IMR-90 (cell line): ENCODE results near the gene LSM2. TPM values are rescaled to one million over a fixed set of nuclear protein-coding genes. Genes with fewer than 3 reads are reported as not detected.

Source experiments
- ATAC-seq: fragments of 200-7000 bp; cut with Tn5 transposase; 2 replicates; pipeline ENCODE4 v1.9.1; 2020; ENCODE audit warnings: low read depth, mild to moderate bottlenecking, moderate library complexity
- BruUV-seq: library from RNA; stranded (reverse); fragments of 400-500 nt; replicated peaks from 2 replicates; lab custom pipeline; 2021; lab: Mats Ljungman, UMichigan
- CTCF ChIA-PET: fragments of 300-600 bp; formaldehyde crosslinking; extraction: SDS; loops from one replicate; lab custom pipeline; 2021; ENCODE audit warnings: antibody characterized with exemption; lab: Yijun Ruan, JAX
- POLR2A ChIA-PET: fragments of 300-600 bp; sonication (Branson Sonifier 250); formaldehyde crosslinking; loops from one replicate; lab custom pipeline; 2022; ENCODE audit warnings: antibody characterized with exemption; ENCODE audit not compliant: unreplicated experiment; lab: Charles Lee
- DNase-seq: peaks from one replicate; pipeline ENCODE4 v3.0.0; 2013
- H2AFZ ChIP-seq: replicated peaks from 2 replicates; pipeline ENCODE3; 2013; ENCODE audit warnings: low read length, mild to moderate bottlenecking; ENCODE audit not compliant: poor library complexity
- H2AK5ac ChIP-seq: 2 replicates; pipeline ENCODE4 v1.6.1; 2013; ENCODE audit warnings: low read depth, low read length, inconsistent platforms
- H2AK9ac ChIP-seq: replicated peaks from 2 replicates; pipeline ENCODE3; 2013; ENCODE audit warnings: mild to moderate bottlenecking, low read depth, low read length, moderate library complexity; ENCODE audit not compliant: poor library complexity
- H2BK120ac ChIP-seq: 2 replicates; pipeline ENCODE4 v1.6.1; 2013; ENCODE audit warnings: low read depth, low read length, inconsistent platforms
- H2BK15ac ChIP-seq: 3 replicates; pipeline ENCODE4 v1.6.1; 2013; ENCODE audit warnings: low read depth, low read length, inconsistent platforms
- H2BK20ac ChIP-seq: 2 replicates; pipeline ENCODE4 v1.6.1; 2013; ENCODE audit warnings: low read depth, mild to moderate bottlenecking, inconsistent platforms, low read length, moderate library complexity
- H2BK5ac ChIP-seq: 2 replicates; pipeline ENCODE4 v1.6.1; 2013; ENCODE audit warnings: mild to moderate bottlenecking, low read depth, low read length, inconsistent platforms; ENCODE audit not compliant: poor library complexity, severe bottlenecking
- H3K14ac ChIP-seq: replicated peaks from 2 replicates; pipeline ENCODE4 v1.6.1; 2013; ENCODE audit warnings: low read depth, low read length, inconsistent platforms
- H3K18ac ChIP-seq: 2 replicates; pipeline ENCODE4 v1.6.1; 2013; ENCODE audit warnings: low read depth, low read length, control low read depth
- H3K23ac ChIP-seq: 2 replicates; pipeline ENCODE4 v1.6.1; 2013; ENCODE audit warnings: low read depth, low read length, inconsistent platforms
- H3K27ac ChIP-seq: 2 replicates; pipeline ENCODE4 v1.5.1; 2013; ENCODE audit warnings: mild to moderate bottlenecking, control low read depth, low read length; ENCODE audit not compliant: insufficient read depth
- H3K27me3 ChIP-seq: 2 replicates; pipeline ENCODE4 v1.6.1; 2013; ENCODE audit warnings: low read length; ENCODE audit not compliant: control insufficient read depth, insufficient read depth
- H3K36me3 ChIP-seq: 2 replicates; pipeline ENCODE4 v1.6.1; 2013; ENCODE audit warnings: low read length, mixed read lengths; ENCODE audit not compliant: control insufficient read depth, insufficient read depth
- H3K4ac ChIP-seq: 2 replicates; pipeline ENCODE4 v1.6.1; 2013; ENCODE audit warnings: low read depth, low read length, inconsistent platforms
- H3K4me1 ChIP-seq: 2 replicates; pipeline ENCODE4 v1.6.1; 2013; ENCODE audit warnings: low read length, mixed read lengths; ENCODE audit not compliant: control insufficient read depth, insufficient read depth
- H3K4me2 ChIP-seq: 2 replicates; pipeline ENCODE4 v1.6.1; 2013; ENCODE audit warnings: low read depth, mild to moderate bottlenecking, control low read depth, low read length, moderate library complexity
- H3K4me3 ChIP-seq: 2 replicates; pipeline ENCODE4 v1.5.1; 2013; ENCODE audit warnings: low read depth, mild to moderate bottlenecking, control low read depth, low read length, moderate library complexity; ENCODE audit not compliant: insufficient read depth
- H3K56ac ChIP-seq: 2 replicates; pipeline ENCODE4 v1.6.1; 2013; ENCODE audit warnings: low read length, inconsistent platforms; ENCODE audit not compliant: insufficient read depth; ENCODE audit errors: extremely low read depth
- H3K79me1 ChIP-seq, 2 experiments: 2 replicates each; pipeline ENCODE4 v1.6.1; 2013; ENCODE audit warnings: low read length in 2 of 2, inconsistent platforms in 1 of 2, low read depth in 1 of 2
- H3K9ac ChIP-seq: 2 replicates; pipeline ENCODE4 v1.6.1; 2013; ENCODE audit warnings: low read depth, low read length, control low read depth
- H3K9me1 ChIP-seq: 2 replicates; pipeline ENCODE4 v1.6.1; 2013; ENCODE audit warnings: low read length, inconsistent platforms; ENCODE audit not compliant: insufficient read depth
- H3K9me3 ChIP-seq: 2 replicates; pipeline ENCODE4 v1.6.1; 2013; ENCODE audit warnings: low read length; ENCODE audit not compliant: control insufficient read depth, insufficient read depth
- H4K20me1 ChIP-seq: 2 replicates; pipeline ENCODE4 v1.6.1; 2013; ENCODE audit warnings: low read length, inconsistent platforms; ENCODE audit not compliant: insufficient read depth
- H4K5ac ChIP-seq: 2 replicates; pipeline ENCODE4 v1.6.1; 2013; ENCODE audit warnings: mild to moderate bottlenecking, low read depth, low read length, control low read depth
- H4K8ac ChIP-seq, 2 experiments: 2 replicates each; pipeline ENCODE4 v1.6.1; 2013; ENCODE audit warnings: low read depth in 2 of 2, low read length in 2 of 2, control low read depth in 1 of 2, inconsistent platforms in 1 of 2
- H4K91ac ChIP-seq: 2 replicates; pipeline ENCODE4 v1.6.1; 2013; ENCODE audit warnings: low read depth, low read length, inconsistent platforms; ENCODE audit not compliant: insufficient read depth
- CHD1 ChIP-seq: IDR thresholded peaks from 2 replicates; pipeline ENCODE4 v1.6.1; 2012; ENCODE audit warnings: low read depth, low read length, improper control_type of control experiment
- FOS ChIP-seq: fragments of 150-350 bp; IDR thresholded peaks from 2 replicates; pipeline ENCODE4 v1.6.1; 2016; ENCODE audit warnings: low read depth, low read length
- MAZ ChIP-seq: IDR thresholded peaks from 2 replicates; pipeline ENCODE4 v1.6.1; 2012; ENCODE audit warnings: low read depth, mild to moderate bottlenecking, low read length, improper control_type of control experiment, moderate library complexity, borderline replicate concordance
- RAD21 ChIP-seq: IDR thresholded peaks from 2 replicates; pipeline ENCODE4 v1.6.1; 2012; ENCODE audit warnings: low read length, improper control_type of control experiment
- RCOR1 ChIP-seq: IDR thresholded peaks from 2 replicates; pipeline ENCODE4 v1.6.1; 2012; ENCODE audit warnings: mild to moderate bottlenecking, low read length, improper control_type of control experiment; ENCODE audit not compliant: insufficient replicate concordance
- RFX5 ChIP-seq: IDR thresholded peaks from 2 replicates; pipeline ENCODE4 v1.8.0; 2012; ENCODE audit warnings: low read depth, mild to moderate bottlenecking, low read length, moderate library complexity
- WGBS, 2 experiments: methylation state at CpG; one replicate each; pipeline versions ENCODE4 v1.1.5 to v1.1.7; 2013; ENCODE audit warnings: missing lambda C conversion rate in 2 of 2; ENCODE audit not compliant: insufficient read length in 1 of 2; ENCODE audit errors: extremely low coverage in 2 of 2; 5-methylcytosine and 5-hydroxymethylcytosine counted together
- dilution Hi-C: fragments of 300-500 bp; cut with HindIII; formaldehyde crosslinking; loops from one replicate; pipeline ENCODE4 v1.14.3; 2018; ENCODE audit warnings: low sequenced_read_pairs; ENCODE audit not compliant: unreplicated experiment
- in situ Hi-C: fragments of 300-500 bp; cut with MboI; formaldehyde crosslinking; loops from 3 replicates; pipeline ENCODE4 v1.14.3; 2019; ENCODE audit warnings: low sequenced_read_pairs, inconsistent platforms, mixed read lengths
- intact Hi-C: fragments of 100-400 bp; cut with micrococcal nuclease; formaldehyde crosslinking; loops from 2 replicates; pipeline ENCODE4 v1.10.0; 2022
- polyA plus RNA-seq, 3 experiments: library from polyadenylated mRNA; depleted of rRNA; stranded (reverse); fragments of >200 nt; gene quantifications; 2 replicates each; pipeline ENCODE4 v1.2.3, GENCODE V29; 2012; ENCODE audit warnings: low replicate concordance in 1 of 3
- total RNA-seq: library from RNA; depleted of rRNA; stranded (reverse); fragments of >200 nt; gene quantifications from 2 replicates; pipeline ENCODE4 v1.2.3, GENCODE V29; 2012
- TF ChIP-seq, protein P1 (sequence below): fragments of 150-350 bp; IDR thresholded peaks from 2 replicates; pipeline ENCODE4 v1.6.1; 2017; ENCODE audit warnings: mild to moderate bottlenecking, antibody characterized with exemption, low read length, low read depth

The LSM2 gene
- total and polyA plus RNA-seq, 2 of the 4 experiments (the other 2 are of a cell fraction) = 56.3 to 61.0 TPM

DNA sequence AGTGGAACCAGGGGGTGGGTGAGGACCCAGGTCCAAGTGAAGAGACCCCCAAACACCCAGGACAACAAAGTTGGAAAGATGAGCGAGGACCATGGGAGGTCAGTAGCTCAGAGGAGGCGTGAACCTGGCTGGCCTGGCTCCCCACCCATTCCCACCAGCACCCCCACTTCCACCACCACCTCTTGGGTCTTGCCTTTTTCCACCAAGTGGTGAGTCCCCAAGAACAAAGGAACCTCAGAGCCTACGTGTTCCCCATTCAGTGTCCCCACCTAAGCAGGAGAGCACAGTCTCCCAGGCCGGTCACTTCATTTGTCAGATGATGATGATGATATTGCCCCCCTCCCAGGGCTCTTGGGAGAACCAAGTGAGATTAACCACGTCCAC lies 29.1 kb downstream of the LSM2 start:
- peaks cover 45% of the 10 kb centered on the region for H3K36me3 ChIP-seq
- 0 out of 4 replicates have a peak, but pooled peaks cover 0 to 2% of the 10 kb centered on the region in 2 experiments for H3K79me1 ChIP-seq
- no peak overlapping the region for H3K14ac ChIP-seq
- H2BK20ac ChIP-seq = no peak overlapping the region
- H2BK5ac ChIP-seq = no peak overlapping the region
- no peak overlapping the region for H3K23ac ChIP-seq
- H4K5ac ChIP-seq = no peak overlapping the region
- H4K91ac ChIP-seq = no peak overlapping the region
- H3K4me3 ChIP-seq = no peak overlapping the region
- H4K8ac ChIP-seq = peak overlapping the region in 1 of 2 experiments; percentile 75; a peak in 2 of 4 replicates
- no peak overlapping the region for H3K18ac ChIP-seq
- no peaks in the 10 kb centered on the region for H3K27me3 ChIP-seq
- H3K4ac ChIP-seq = peak overlapping the region; percentile 19; the same call in 1 of the 2 replicates
- peak overlapping the region; percentile 96 for H2AK9ac ChIP-seq
- CTCF ChIA-PET = no interaction called here
- H3K4me1 ChIP-seq = peaks cover 10% of the 10 kb centered on the region
- no peak overlapping the region for H2BK120ac ChIP-seq
- ATAC-seq (no peak), DNase-seq (no peak)
- H3K9me3 ChIP-seq = no peaks in the 10 kb centered on the region
- no peak overlapping the region for H3K56ac ChIP-seq
- no peak overlapping the region for H3K4me2 ChIP-seq
- intact Hi-C loops (no loop called here), in situ Hi-C loops (no loop called here), dilution Hi-C loops (no loop called here)
- no peaks in the 10 kb centered on the region for H4K20me1 ChIP-seq
- H2AK5ac ChIP-seq = no peak overlapping the region
- H2AFZ ChIP-seq = no peak overlapping the region
- POLR2A ChIA-PET = no interaction called here
- WGBS, 2 experiments = 100% methylated on average over 1 of the region's 5 CpGs; no CpG with 5 or more reads in 1 of the 2 experiments
- no peak overlapping the region for H2BK15ac ChIP-seq
- no peak overlapping the region for H3K9ac ChIP-seq
- TF ChIP-seq MAZ = no peak
- TF ChIP-seq, protein P1, sequence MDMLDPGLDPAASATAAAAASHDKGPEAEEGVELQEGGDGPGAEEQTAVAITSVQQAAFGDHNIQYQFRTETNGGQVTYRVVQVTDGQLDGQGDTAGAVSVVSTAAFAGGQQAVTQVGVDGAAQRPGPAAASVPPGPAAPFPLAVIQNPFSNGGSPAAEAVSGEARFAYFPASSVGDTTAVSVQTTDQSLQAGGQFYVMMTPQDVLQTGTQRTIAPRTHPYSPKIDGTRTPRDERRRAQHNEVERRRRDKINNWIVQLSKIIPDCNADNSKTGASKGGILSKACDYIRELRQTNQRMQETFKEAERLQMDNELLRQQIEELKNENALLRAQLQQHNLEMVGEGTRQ = no peak
- no peak for TF ChIP-seq RAD21
- no peak for TF ChIP-seq RCOR1
- TF ChIP-seq FOS = no peak
- no peak for TF ChIP-seq CHD1
- no peak for TF ChIP-seq RFX5
- BruUV-seq = no TSS peak
- no peak overlapping the region for H3K27ac ChIP-seq
- 0 out of 2 replicates have a peak, but pooled peaks cover 8% of the 10 kb centered on the region for H3K9me1 ChIP-seq
